IPS-18c (cell line): ENCODE data around the gene DMC1.

Experiments used
- H3K4me3 ChIP-seq: 2 replicates; pipeline ENCODE4 v1.7.0; 2013; ENCODE audit warnings: low read depth, mild to moderate bottlenecking, low read length, moderate library complexity; ENCODE audit not compliant: insufficient read depth
- H3K9me3 ChIP-seq: one replicate; pipeline ENCODE4 v1.6.1; 2013; ENCODE audit warnings: mild to moderate bottlenecking, low read length, moderate library complexity; ENCODE audit not compliant: control insufficient read depth, insufficient read depth

The DMC1 gene

GRCh38 chr22:38513063-38513462 is 56.9 kb downstream of the DMC1 start:
- Histone ChIP-seq H3K9me3 (no peaks in the 10 kb centered on the region), H3K4me3 (no peak overlapping the region)

DNA sequence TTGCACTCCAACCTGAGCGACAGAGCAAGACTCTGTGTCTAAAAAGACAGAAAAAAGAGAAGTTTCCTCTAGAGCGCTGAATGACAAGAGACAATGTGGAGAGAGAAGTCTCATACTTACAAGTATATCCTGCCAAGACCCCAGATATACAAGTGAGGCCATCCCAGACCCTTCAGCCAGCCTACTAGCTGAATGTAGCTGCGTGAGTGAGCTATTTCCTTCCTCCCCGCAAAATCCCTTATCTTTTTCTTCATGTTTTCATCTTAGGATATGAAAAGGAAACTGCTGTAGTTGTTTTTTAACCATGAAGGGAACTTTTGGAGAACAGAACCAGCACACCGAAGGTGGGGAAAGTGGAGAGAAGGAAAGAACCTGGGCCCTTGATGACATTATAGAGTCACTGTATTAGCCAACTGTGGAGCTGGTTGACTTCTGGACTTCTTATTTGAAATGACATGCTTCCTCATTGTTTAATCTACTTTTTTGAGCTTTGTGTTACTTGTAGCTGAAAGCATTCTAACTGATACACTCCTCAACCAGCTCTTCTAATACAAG is 59.5 kb downstream of the DMC1 start:
- H3K9me3 ChIP-seq = no peaks in the 10 kb centered on the region

GRCh38 chr22:38506118-38506962 is 63.6 kb downstream of the DMC1 start, which contains the start of gene DDX17:
DDX17 (minus strand) TSS chr22:38506311.
- Histone ChIP-seq H3K4me3 (peak within 1 kb of the TSS; percentile 91), H3K9me3 (no peaks in the 10 kb centered on the region)

More for the DNA sequence above, 59.5 kb downstream of the DMC1 start:
- no peak overlapping the region for H3K4me3 ChIP-seq

GRCh38 chr22:38505541-38506117 is 64.4 kb downstream of the DMC1 start:
- H3K4me3 ChIP-seq = peak overlapping the region; percentile 91
- no peaks in the 10 kb centered on the region for H3K9me3 ChIP-seq

- H3K4me3 ChIP-seq = peak overlapping the region; percentile 91
- H3K9me3 ChIP-seq = no peaks in the 10 kb centered on the region
Observed at GRCh38 chr22:38504731-38505540, 65.0 kb downstream of the DMC1 start.

DNA sequence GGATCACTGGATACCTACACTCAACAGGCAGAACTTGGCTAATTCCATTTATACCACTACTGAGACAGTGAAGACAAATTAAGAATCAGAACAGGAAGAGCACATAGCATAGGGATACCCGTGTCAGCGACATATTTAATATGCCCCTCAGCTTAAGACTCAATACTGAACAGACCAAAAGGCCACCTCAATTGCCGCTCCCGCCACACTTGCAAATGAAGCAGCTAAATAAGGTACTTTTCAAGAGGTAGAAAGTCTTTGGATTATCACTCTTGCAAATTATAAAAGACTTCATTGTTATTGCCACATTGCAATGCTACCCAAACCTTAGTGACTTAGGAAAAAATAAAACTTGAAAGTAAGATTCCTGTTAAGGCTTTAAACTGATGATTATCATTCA is 67.0 kb downstream of the DMC1 start:
- Histone ChIP-seq H3K4me3 (no peak overlapping the region), H3K9me3 (no peaks in the 10 kb centered on the region)

DNA sequence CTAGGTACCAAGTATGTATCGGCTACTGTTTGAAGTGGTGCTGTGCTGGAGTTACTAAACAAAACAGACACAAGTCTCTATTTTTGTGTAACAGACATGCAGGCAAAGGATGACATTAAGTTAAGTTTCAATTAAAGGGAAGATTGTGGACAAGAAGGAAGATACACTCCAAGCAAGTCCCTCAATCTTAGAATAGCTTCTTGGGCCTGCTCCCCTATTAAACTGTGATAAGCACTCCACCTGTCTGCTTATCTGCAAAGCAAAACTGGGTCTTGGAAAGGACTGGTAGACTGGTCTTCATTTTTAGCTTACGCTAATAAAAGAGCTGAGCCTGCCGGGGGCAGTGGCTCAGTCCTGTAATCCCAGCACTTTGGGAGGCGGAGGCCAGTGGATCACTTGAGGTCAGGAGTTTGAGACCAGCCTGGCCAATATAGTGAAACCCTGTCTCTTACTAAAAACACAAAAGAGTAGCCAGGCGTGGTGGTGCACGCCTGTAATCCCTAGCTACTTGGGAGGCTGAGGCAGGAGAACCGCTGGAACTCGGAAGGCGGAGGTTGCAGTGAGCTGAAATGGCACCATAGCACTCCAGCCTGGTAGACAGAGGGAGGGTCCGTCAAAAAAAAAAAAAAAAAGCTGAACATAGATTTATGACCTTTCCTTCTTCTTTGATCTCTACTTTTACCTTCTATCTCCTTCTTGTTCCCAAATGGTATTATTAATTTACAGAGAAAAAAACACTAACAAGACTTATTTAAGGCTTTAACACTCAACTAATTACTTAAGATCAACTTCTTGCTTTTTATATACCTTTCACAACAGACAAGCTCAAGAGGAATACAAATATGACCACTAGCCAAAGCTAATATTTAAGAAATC is 67.9 kb downstream of the DMC1 start:
- no peak overlapping the region for H3K4me3 ChIP-seq

DNA sequence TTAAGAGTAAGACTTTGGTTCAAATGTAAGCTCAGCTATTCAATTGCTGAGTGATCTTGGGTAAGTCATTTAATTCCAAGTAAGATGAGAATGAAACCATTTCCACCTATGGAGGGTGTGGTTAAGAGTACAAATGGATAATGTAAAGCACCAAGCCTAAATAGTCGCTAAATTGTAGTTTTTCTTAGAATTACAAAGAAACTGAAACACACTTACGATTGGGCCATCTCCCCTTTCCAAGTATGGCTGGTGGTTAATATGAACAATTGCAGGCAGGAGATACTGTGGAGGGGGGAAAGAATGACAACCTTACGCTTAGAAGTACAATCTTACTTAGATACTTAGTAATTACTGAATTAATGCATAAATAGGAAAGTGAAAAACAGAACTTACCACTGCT is 72.1 kb downstream of the DMC1 start:
- Histone ChIP-seq H3K4me3 (no peak overlapping the region), H3K9me3 (no peaks in the 10 kb centered on the region)

More for the DNA sequence above, 67.9 kb downstream of the DMC1 start:
- H3K9me3 ChIP-seq = no peaks in the 10 kb centered on the region

GRCh38 chr22:38494939-38495338 is 75.0 kb downstream of the DMC1 start:
- H3K4me3 ChIP-seq = no peak overlapping the region
- no peaks in the 10 kb centered on the region for H3K9me3 ChIP-seq

GRCh38 chr22:38494498-38494897 is 75.5 kb downstream of the DMC1 start:
- Histone ChIP-seq H3K4me3 (no peak overlapping the region), H3K9me3 (no peaks in the 10 kb centered on the region)

DNA sequence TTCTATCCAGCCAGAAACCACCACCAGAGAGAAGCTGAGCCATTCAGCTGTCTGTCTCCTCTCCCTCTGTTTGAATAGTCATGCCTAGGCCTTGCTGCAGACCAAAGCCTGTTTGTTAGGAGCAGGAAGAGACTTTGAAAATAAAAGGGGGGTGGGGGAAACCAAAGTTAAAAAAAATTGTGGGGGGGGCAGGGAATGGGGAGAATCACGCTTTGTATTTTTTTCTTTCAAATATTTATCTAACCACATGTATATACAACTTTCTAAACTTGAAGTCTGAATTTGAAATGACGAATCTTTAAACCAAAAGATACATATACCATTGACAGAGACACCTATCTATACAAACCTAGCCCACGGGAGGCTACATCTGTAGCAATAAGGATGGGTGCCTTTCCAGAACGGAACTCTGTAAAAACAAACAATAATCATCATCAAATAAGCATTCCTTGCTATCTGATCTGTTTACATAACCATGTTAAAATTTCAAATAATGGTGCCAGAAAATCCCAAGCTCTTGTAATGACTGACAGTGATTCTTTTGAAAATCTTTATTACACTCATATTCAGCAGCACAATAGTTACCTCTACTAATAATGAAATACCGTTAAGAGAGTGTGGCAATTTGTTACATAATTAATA is 78.2 kb downstream of the DMC1 start:
- no peaks in the 10 kb centered on the region for H3K9me3 ChIP-seq
- no peak overlapping the region for H3K4me3 ChIP-seq

GRCh38 chr22:38490915-38491314 is 79.1 kb downstream of the DMC1 start:
- no peak overlapping the region; the same call in 1 of the 2 replicates for H3K4me3 ChIP-seq
- no peaks in the 10 kb centered on the region for H3K9me3 ChIP-seq

DNA sequence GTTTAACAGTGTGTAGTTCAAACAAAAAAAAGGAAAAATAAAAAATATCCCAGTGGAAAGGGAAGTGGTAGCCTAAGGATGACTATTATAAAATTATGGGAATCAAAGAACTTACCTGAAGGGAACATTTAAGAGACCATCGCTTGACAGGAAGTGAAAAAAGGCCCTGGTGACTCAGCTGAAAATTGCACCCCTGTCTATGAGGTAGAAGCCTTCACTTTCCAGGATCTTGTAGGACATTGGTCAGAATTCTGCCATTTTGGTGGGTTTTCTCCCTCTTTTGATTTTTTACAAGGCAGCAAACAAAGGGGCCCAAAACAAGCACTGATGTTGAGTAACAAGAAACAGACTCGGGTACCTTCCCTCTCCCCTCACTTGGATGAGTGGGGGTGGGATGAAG is 79.5 kb downstream of the DMC1 start:
- Histone ChIP-seq H3K9me3 (no peaks in the 10 kb centered on the region), H3K4me3 (no peak overlapping the region)

GRCh38 chr22:38489561-38490145 is 80.3 kb downstream of the DMC1 start:
- Histone ChIP-seq H3K4me3 (no peak overlapping the region), H3K9me3 (no peaks in the 10 kb centered on the region)

GRCh38 chr22:38489142-38489541 is 80.8 kb downstream of the DMC1 start:
- no peaks in the 10 kb centered on the region for H3K9me3 ChIP-seq
- H3K4me3 ChIP-seq = no peak overlapping the region

DNA sequence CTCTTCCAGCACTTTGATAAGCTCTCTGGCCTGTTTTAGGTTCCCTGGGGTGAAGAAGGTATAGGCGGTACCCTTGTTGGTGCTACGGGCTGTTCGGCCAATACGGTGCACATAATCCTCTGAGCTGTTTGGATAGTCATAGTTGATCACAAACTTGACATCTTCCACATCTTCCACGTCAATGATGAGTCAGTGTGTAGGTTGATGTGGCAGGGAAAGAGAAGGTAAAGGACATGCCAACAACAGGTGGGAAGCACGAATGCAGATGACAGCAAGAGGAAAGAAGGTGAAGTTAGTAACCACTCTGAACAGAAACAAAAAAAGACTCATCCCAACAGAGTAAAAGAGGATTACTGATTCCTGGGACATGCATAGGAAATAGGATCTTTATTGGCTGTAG is 82.0 kb downstream of the DMC1 start:
- Histone ChIP-seq H3K4me3 (no peak overlapping the region), H3K9me3 (no peaks in the 10 kb centered on the region)
